Activated CD8-positive, alpha-beta memory T cell treated with anti-CD3 and anti-CD28 coated beads, Interleukin-2, amount 50 U/mL, for 24 hours (primary cell): ENCODE data around the gene IL36RN.

Experiments
- DNase-seq: peaks from one replicate; pipeline ENCODE4 v3.0.0-alpha.2; 2020; ENCODE audit errors: extremely low read depth

IL36RN gene

DNA sequence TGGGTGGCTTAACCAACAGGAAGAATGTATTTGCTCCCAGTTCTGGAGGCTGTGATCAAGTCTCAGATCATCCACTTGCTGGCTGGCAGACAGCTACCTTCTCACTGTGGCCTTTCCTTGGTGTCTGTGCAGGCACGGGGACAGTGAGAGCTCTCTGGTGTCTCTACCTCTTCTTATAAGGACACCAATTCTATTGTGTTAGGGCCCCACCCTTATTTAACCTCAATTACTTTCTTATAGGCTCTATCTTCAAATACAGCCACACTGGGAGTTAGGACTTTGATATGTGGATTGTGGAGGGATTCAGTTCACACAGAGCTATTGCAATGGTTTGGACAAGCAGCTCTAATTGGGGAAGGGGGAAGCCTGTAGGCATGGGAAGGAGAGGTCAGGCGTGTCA lies 43.1 kb downstream of the IL36RN start:
- DNase-seq, result no peak

- no peak for DNase-seq
These were observed 44.3 kb downstream of the IL36RN start for GRCh38 chr2:113103277-113103676.

GRCh38 chr2:113104054-113104611 lies 45.1 kb downstream of the IL36RN start:
- no peak for DNase-seq

DNA sequence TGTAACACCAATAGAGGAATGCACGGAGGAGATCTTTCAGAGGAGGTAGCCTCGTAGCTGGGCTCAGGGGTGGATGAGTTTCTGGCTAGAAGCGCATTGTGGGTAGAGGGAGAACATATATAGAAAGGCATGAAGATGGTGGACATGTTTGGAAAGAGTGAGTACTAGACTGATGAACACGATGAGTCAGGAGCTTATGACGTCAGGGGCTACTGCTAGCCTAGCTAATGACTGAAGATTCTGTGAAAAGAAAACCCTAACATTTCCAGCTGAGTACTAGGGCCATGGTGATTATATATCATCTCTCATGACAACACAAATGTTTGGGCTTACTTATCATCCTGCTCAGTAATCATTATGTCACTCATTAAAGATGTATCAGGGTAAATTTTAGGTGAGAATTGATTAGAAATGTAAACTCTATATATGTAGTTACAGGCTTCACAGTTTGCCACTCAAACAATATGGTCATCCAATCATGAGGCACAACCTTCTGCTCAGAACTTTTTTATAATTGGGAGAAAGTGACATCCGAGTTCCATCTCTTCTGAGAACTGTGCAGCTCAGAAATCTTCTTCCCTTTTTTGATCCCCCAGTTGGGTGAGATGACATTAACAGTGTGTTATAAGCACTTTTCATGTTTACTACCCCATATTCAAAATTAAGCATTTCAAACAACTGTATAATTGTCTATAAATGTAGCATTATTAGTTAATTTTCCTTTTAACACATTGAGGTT lies 46.2 kb downstream of the IL36RN start:
- peak; percentile 24 for DNase-seq

- no peak for DNase-seq
These were observed 52.1 kb downstream of the IL36RN start for GRCh38 chr2:113111121-113111520.

DNA sequence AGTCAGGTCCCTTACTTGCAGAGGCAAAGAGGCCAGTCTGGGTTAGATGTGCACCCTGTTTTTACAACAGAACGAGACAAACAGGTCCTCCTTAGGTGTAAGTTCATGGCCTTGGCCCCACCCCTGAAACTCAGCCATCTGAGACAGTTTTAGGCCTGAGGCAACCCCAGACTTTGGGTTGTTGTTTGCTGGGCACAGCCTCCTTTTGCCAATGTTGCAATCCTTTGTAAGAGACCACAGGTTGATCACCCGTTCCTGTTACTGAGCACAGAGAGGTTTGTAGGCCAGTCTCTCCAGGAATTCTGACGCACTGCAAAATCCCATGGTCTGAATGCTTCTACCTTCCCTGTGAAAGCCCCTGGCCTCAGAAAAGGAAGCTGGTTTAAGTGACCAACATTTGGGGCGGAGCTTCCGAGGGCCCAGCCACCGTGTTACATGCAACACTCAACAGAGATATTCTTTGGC lies 52.9 kb downstream of the IL36RN start:
- DNase-seq, result no peak

- no peak for DNase-seq
These were observed 53.4 kb downstream of the IL36RN start for GRCh38 chr2:113112441-113112840.

GRCh38 chr2:113112871-113113270 lies 53.9 kb downstream of the IL36RN start:
- DNase-seq, result no peak

- DNase-seq, result no peak
These were observed 54.8 kb downstream of the IL36RN start for GRCh38 chr2:113113807-113114206.
